NCI-H524 treated with DMSO at 0.1 percent for 48 hours (cell line): Measurements from ENCODE around the gene MRAP.
"Not testable (repeated sequence)": the region's sequence is repeated elsewhere in the genome, so short reads cannot be mapped to it uniquely, and the experiment has no call there.

ENCODE experiments used
- DNase-seq: peaks from one replicate; lab custom pipeline; 2025; lab: John Stamatoyannopoulos, UW

Gene MRAP

GRCh38 chr21:32298658-32299081 is at the start of gene MRAP:
TSS of gene MRAP (plus strand) at chr21:32298855. CDS start at chr21:32298972, 117 bp downstream.
- DNase-seq = no peak

- no peak for DNase-seq
Measured at GRCh38 chr21:32249511-32250280, 49.0 kb upstream of the MRAP start.

GRCh38 chr21:32252136-32252535 is 46.5 kb upstream of the MRAP start:
- no peak for DNase-seq

GRCh38 chr21:32253215-32253641 is 45.4 kb upstream of the MRAP start:
- DNase-seq = no peak

- no peak for DNase-seq
Measured at GRCh38 chr21:32256251-32256650, 42.4 kb upstream of the MRAP start.

- peak; percentile 69 for DNase-seq
Measured at GRCh38 chr21:32256873-32257620, 41.6 kb upstream of the MRAP start.

- peak; percentile 68 for DNase-seq
Measured at GRCh38 chr21:32257962-32258785, 40.5 kb upstream of the MRAP start.

GRCh38 chr21:32258786-32259048 is 39.9 kb upstream of the MRAP start:
- DNase-seq = not testable (repeated sequence)

- no peak for DNase-seq
Measured at GRCh38 chr21:32260130-32260529, 38.5 kb upstream of the MRAP start.

- DNase-seq = no peak
Measured at GRCh38 chr21:32261929-32262328, 36.7 kb upstream of the MRAP start.

- DNase-seq = not testable (repeated sequence)
Measured at GRCh38 chr21:32265321-32265720, 33.3 kb upstream of the MRAP start.

- peak; percentile 89 for DNase-seq
Measured at GRCh38 chr21:32270748-32271147, 27.9 kb upstream of the MRAP start.

- no peak for DNase-seq
Measured at GRCh38 chr21:32276671-32277070, 22.0 kb upstream of the MRAP start.

- no peak for DNase-seq
Measured at GRCh38 chr21:32278103-32278502, 20.6 kb upstream of the MRAP start.

GRCh38 chr21:32278518-32279376 is 19.9 kb upstream of the MRAP start, which contains the start of gene MIS18A:
TSS of gene MIS18A (minus strand) at chr21:32279049. CDS start at chr21:32279014, 35 bp downstream.
- DNase-seq = peak; percentile 83

- no peak for DNase-seq
Measured at GRCh38 chr21:32279377-32279680, 19.3 kb upstream of the MRAP start.

- DNase-seq = no peak
Measured at GRCh38 chr21:32281531-32281930, 17.1 kb upstream of the MRAP start.

- DNase-seq = no peak
Measured at GRCh38 chr21:32282992-32283391, 15.7 kb upstream of the MRAP start.

- DNase-seq = no peak
Measured at GRCh38 chr21:32285476-32285875, 13.2 kb upstream of the MRAP start.

GRCh38 chr21:32297449-32297848 is 1.2 kb upstream of the MRAP start:
- DNase-seq = no peak

GRCh38 chr21:32298148-32298559 is 501 bp upstream of the MRAP start:
- no peak for DNase-seq

GRCh38 chr21:32299695-32300094 is 1.0 kb downstream of the MRAP start:
- DNase-seq = no peak
